ENCODE results near the gene ADPRHL1.

DNA sequence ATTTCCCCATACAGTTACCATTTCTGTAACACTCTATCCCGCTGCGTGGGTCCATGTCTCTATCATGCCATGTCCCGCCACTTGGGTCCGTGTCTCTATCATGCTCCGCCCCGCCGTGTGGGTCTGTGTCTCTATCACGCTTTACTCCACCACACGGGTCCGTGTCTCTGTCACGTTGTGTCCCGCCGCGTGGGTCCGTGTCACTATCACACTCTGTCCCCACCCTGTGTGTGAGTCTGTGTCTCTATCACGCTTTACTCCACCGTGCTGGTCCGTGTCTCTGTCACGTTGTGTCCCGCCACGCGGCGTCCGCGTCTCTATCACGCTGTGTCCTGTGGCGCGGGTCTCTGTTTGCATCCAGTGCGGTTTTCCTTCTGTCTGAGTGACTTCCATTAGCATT lies 11.6 kb downstream of the ADPRHL1 start:
- TF ChIP-seq, protein P1, sequence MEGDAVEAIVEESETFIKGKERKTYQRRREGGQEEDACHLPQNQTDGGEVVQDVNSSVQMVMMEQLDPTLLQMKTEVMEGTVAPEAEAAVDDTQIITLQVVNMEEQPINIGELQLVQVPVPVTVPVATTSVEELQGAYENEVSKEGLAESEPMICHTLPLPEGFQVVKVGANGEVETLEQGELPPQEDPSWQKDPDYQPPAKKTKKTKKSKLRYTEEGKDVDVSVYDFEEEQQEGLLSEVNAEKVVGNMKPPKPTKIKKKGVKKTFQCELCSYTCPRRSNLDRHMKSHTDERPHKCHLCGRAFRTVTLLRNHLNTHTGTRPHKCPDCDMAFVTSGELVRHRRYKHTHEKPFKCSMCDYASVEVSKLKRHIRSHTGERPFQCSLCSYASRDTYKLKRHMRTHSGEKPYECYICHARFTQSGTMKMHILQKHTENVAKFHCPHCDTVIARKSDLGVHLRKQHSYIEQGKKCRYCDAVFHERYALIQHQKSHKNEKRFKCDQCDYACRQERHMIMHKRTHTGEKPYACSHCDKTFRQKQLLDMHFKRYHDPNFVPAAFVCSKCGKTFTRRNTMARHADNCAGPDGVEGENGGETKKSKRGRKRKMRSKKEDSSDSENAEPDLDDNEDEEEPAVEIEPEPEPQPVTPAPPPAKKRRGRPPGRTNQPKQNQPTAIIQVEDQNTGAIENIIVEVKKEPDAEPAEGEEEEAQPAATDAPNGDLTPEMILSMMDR (IDR thresholded peaks at IDR 0.05; ENCODE audit: low read depth, low read length, missing input control), result no peak
- TF ChIP-seq, protein P2, sequence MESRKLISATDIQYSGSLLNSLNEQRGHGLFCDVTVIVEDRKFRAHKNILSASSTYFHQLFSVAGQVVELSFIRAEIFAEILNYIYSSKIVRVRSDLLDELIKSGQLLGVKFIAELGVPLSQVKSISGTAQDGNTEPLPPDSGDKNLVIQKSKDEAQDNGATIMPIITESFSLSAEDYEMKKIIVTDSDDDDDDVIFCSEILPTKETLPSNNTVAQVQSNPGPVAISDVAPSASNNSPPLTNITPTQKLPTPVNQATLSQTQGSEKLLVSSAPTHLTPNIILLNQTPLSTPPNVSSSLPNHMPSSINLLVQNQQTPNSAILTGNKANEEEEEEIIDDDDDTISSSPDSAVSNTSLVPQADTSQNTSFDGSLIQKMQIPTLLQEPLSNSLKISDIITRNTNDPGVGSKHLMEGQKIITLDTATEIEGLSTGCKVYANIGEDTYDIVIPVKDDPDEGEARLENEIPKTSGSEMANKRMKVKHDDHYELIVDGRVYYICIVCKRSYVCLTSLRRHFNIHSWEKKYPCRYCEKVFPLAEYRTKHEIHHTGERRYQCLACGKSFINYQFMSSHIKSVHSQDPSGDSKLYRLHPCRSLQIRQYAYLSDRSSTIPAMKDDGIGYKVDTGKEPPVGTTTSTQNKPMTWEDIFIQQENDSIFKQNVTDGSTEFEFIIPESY (IDR thresholded peaks at IDR 0.05), result no peak
